ENCODE measurements around the gene C1QL2.

DNA sequence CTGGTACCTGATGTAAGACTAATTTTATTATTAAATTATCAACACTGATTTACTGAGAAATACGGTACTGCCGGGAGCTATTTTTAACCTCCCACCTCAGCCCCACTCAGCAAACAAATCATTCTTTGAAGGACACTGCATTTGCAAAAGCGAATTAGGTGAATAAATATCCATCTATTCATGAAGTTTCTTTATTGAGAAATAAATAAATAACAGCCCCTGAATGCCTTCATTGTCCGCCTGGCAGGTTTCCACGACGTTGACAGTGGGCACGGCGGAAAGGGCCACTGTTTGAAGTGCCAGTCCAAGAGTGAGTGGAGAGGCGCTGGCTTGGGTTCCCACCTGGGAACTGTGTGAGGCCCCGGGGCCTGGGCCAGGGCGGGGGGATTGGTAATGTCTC lies 15.7 kb downstream of the C1QL2 start:
- TF ChIP-seq EZH2 (IDR thresholded peaks at IDR 0.05; ENCODE audit: borderline replicate concordance, low read depth, low read length, poor library complexity, severe bottlenecking): no peak
- TF ChIP-seq, protein P1, sequence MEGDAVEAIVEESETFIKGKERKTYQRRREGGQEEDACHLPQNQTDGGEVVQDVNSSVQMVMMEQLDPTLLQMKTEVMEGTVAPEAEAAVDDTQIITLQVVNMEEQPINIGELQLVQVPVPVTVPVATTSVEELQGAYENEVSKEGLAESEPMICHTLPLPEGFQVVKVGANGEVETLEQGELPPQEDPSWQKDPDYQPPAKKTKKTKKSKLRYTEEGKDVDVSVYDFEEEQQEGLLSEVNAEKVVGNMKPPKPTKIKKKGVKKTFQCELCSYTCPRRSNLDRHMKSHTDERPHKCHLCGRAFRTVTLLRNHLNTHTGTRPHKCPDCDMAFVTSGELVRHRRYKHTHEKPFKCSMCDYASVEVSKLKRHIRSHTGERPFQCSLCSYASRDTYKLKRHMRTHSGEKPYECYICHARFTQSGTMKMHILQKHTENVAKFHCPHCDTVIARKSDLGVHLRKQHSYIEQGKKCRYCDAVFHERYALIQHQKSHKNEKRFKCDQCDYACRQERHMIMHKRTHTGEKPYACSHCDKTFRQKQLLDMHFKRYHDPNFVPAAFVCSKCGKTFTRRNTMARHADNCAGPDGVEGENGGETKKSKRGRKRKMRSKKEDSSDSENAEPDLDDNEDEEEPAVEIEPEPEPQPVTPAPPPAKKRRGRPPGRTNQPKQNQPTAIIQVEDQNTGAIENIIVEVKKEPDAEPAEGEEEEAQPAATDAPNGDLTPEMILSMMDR (conservative IDR thresholded peaks at IDR 0.05; ENCODE audit: low read depth, low read length): no peak

Data from A673 (cell line).